HepG2 (cell line): ENCODE measurements around the gene EDAR. TPM values are rescaled to one million over a fixed set of nuclear protein-coding genes. Genes with fewer than 3 reads are reported as not detected.
A peak's percentile ranks its signal among the peaks of the same experiment; 100 is the strongest.

Experiments used
- CBX2 ChIP-seq, 2 experiments: fragments of 200-600 bp in 1 of 2; sonication (generic); formaldehyde crosslinking in 1 of 2; IDR thresholded peaks; 2 replicates each; pipeline versions ENCODE4 v1.7.0 to v1.8.1; 2018 to 2022; ENCODE audit warnings: low read depth in 2 of 2, low read length in 1 of 2, mild to moderate bottlenecking in 1 of 2, missing genetic modification reagents in 1 of 2
- KDM3A ChIP-seq: IDR thresholded peaks from 2 replicates; pipeline ENCODE4 v1.6.1; 2018; ENCODE audit warnings: low read depth, missing compliant biosample characterization
- LCORL ChIP-seq, 2 experiments: fragments of 450-650 bp in 1 of 2; sonication (generic) in 1 of 2; formaldehyde crosslinking in 1 of 2; IDR thresholded peaks; 2 replicates each; pipeline versions ENCODE4 v1.5.0 to v1.6.1; 2017 to 2020; ENCODE audit warnings: antibody characterized with exemption in 1 of 2, missing genetic modification reagents in 1 of 2
- MAFG ChIP-seq: sonication (generic); formaldehyde crosslinking; IDR thresholded peaks from 2 replicates; pipeline ENCODE4 v1.5.1; 2020; ENCODE audit warnings: mild to moderate bottlenecking, missing genetic modification reagents
- MAZ ChIP-seq, 2 experiments: sonication (generic) in 1 of 2; formaldehyde crosslinking in 1 of 2; IDR thresholded peaks; 2 replicates each; pipeline versions ENCODE4 v1.5.0 to v1.6.1; 2012 to 2020; ENCODE audit warnings: low read depth in 2 of 2, mild to moderate bottlenecking in 2 of 2, borderline replicate concordance in 1 of 2, improper control_type of control experiment in 1 of 2, low read length in 1 of 2, missing genetic modification reagents in 1 of 2, moderate library complexity in 1 of 2
- RARG ChIP-seq: sonication (generic); formaldehyde crosslinking; IDR thresholded peaks from 2 replicates; pipeline ENCODE4 v1.4.0; 2020; ENCODE audit warnings: low read depth, mild to moderate bottlenecking, missing genetic modification reagents
- TAF15 ChIP-seq: fragments of 200-400 bp; formaldehyde crosslinking; IDR thresholded peaks from one replicate; pipeline ENCODE4 v1.6.1; 2018; ENCODE audit warnings: mild to moderate bottlenecking, low read depth, low read length; ENCODE audit not compliant: poor library complexity, severe bottlenecking
- THYN1 ChIP-seq: sonication (generic); formaldehyde crosslinking; IDR thresholded peaks from 2 replicates; pipeline ENCODE4 v1.8.1; 2023; ENCODE audit warnings: low read depth, mild to moderate bottlenecking, moderate library complexity, missing genetic modification reagents, borderline replicate concordance
- TP53 ChIP-seq: sonication (generic); formaldehyde crosslinking; conservative IDR thresholded peaks from 2 replicates; pipeline ENCODE4 v1.4.0; 2020; ENCODE audit warnings: missing genetic modification reagents
- ZFP90 ChIP-seq: sonication (generic); formaldehyde crosslinking; IDR thresholded peaks from 2 replicates; pipeline ENCODE4 v1.8.0; 2022; ENCODE audit warnings: missing genetic modification reagents, mild to moderate bottlenecking, inconsistent platforms, borderline replicate concordance
- ZNF550 ChIP-seq: sonication (generic); formaldehyde crosslinking; IDR thresholded peaks from 2 replicates; pipeline ENCODE4 v1.4.0; 2020; ENCODE audit warnings: mild to moderate bottlenecking, missing genetic modification reagents, borderline replicate concordance
- ZNF629 ChIP-seq: sonication (generic); formaldehyde crosslinking; conservative IDR thresholded peaks from 2 replicates; pipeline ENCODE4 v1.5.0; 2020; ENCODE audit warnings: missing genetic modification reagents
- polyA plus RNA-seq, 8 experiments: library from polyadenylated mRNA; depleted of rRNA in 3 of 8; stranded (reverse) in 7 of 8; unstranded in 1 of 8; fragments of >200 nt; fragmentation: Illumina TruSeq in 4 of 8; extraction: Trizol in 4 of 8; gene quantifications; 2 replicates each; pipeline versions ENCODE4 v1.2.1 to v1.2.3, GENCODE V29; 2011 to 2016; ENCODE audit warnings: low read depth in 4 of 8, missing spikeins in 1 of 8, mixed read lengths in 1 of 8; ENCODE audit not compliant: insufficient read depth in 1 of 8
- total RNA-seq, 5 experiments: library from RNA; depleted of rRNA; stranded (reverse); fragments of >200 nt; fragmentation: Illumina TruSeq; extraction: Trizol; gene quantifications; 2 replicates each; pipeline ENCODE4 v1.2.3, GENCODE V29; 2016; ENCODE audit warnings: low read depth in 1 of 5
- TF ChIP-seq, protein P1 (sequence below): IDR thresholded peaks from 2 replicates; pipeline ENCODE4 v1.6.1; 2012; ENCODE audit warnings: low read length, improper control_type of control experiment
- TF ChIP-seq, protein P2 (sequence below): sonication (generic); formaldehyde crosslinking; IDR thresholded peaks from 2 replicates; pipeline ENCODE4 v1.5.0; 2020; ENCODE audit warnings: mild to moderate bottlenecking, missing genetic modification reagents, moderate library complexity
- TF ChIP-seq, protein P3 (sequence below): sonication (generic); formaldehyde crosslinking; IDR thresholded peaks from 2 replicates; pipeline ENCODE4 v1.5.1; 2020; ENCODE audit warnings: mild to moderate bottlenecking, missing genetic modification reagents, moderate library complexity
- TF ChIP-seq, protein P4 (sequence below): sonication (generic); formaldehyde crosslinking; IDR thresholded peaks from 2 replicates; pipeline ENCODE4 v1.5.0; 2020; ENCODE audit warnings: missing genetic modification reagents

Gene EDAR
- total and polyA plus RNA-seq, 2 of the 13 experiments (the other 11 are each of a cell fraction or from before 2014, with no cell fraction given), result not detected

DNA sequence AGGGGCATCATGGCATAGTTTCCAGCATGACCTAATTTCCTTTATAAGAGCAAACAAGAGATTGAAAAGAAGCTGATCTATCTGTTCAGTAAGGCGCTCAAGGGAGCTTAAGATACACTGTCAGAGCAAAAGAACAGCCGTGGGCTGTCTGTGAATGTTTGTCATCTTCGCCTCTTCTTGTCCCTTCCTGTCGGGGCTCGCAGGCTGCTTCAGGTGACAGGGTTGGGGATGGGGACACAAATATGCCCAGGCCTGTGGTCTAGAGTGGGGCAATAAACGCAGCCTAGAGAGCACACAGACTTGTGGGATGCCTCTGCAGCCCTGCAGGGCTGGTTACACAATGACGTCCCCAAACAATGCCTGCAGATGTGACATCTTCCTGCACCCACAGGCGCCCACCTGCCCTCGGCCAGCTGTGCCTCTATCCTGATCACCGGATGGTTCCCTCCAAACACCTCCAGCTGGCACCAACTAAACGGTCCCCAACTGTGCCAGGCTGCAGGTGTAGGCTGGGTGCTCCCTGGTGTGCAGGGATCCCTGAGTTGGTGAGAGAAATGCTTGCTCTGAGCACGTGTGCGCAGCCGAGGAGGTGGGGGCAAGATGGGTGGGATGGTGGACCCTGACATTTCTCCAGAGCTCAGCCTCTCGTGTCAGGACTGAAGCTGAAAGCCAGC is 72.8 kb downstream of the EDAR start (continued):
- TF ChIP-seq THYN1 (CRISPR knock-in tag) (no peak), ZNF629 (CRISPR knock-in tag) (no peak), ZFP90 (CRISPR knock-in tag) (no peak), MAZ (IDR thresholded peaks at IDR 0.05; ENCODE audit: borderline replicate concordance, low read depth, low read length) (no peak), MAZ (CRISPR knock-in tag; IDR thresholded peaks at IDR 0.05; ENCODE audit: low read depth) (0 out of 2 replicates have a peak, but pooled peaks have one; percentile 29), KDM3A (CRISPR knock-in tag) (no peak), TAF15 (no peak), ZNF550 (CRISPR knock-in tag) (no peak), TP53 (CRISPR knock-in tag) (no peak), CBX2 (IDR thresholded peaks at IDR 0.05; ENCODE audit: low read depth, low read length) (no peak), CBX2 (CRISPR knock-in tag; IDR thresholded peaks at IDR 0.05; ENCODE audit: low read depth) (no peak), RARG (CRISPR knock-in tag) (no peak), MAFG (CRISPR knock-in tag) (no peak), LCORL (IDR thresholded peaks at IDR 0.05) (no peak), LCORL (CRISPR knock-in tag; IDR thresholded peaks at IDR 0.05) (no peak)
- TF ChIP-seq, protein P1, sequence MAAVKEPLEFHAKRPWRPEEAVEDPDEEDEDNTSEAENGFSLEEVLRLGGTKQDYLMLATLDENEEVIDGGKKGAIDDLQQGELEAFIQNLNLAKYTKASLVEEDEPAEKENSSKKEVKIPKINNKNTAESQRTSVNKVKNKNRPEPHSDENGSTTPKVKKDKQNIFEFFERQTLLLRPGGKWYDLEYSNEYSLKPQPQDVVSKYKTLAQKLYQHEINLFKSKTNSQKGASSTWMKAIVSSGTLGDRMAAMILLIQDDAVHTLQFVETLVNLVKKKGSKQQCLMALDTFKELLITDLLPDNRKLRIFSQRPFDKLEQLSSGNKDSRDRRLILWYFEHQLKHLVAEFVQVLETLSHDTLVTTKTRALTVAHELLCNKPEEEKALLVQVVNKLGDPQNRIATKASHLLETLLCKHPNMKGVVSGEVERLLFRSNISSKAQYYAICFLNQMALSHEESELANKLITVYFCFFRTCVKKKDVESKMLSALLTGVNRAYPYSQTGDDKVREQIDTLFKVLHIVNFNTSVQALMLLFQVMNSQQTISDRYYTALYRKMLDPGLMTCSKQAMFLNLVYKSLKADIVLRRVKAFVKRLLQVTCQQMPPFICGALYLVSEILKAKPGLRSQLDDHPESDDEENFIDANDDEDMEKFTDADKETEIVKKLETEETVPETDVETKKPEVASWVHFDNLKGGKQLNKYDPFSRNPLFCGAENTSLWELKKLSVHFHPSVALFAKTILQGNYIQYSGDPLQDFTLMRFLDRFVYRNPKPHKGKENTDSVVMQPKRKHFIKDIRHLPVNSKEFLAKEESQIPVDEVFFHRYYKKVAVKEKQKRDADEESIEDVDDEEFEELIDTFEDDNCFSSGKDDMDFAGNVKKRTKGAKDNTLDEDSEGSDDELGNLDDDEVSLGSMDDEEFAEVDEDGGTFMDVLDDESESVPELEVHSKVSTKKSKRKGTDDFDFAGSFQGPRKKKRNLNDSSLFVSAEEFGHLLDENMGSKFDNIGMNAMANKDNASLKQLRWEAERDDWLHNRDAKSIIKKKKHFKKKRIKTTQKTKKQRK, result no peak
- TF ChIP-seq, protein P2, sequence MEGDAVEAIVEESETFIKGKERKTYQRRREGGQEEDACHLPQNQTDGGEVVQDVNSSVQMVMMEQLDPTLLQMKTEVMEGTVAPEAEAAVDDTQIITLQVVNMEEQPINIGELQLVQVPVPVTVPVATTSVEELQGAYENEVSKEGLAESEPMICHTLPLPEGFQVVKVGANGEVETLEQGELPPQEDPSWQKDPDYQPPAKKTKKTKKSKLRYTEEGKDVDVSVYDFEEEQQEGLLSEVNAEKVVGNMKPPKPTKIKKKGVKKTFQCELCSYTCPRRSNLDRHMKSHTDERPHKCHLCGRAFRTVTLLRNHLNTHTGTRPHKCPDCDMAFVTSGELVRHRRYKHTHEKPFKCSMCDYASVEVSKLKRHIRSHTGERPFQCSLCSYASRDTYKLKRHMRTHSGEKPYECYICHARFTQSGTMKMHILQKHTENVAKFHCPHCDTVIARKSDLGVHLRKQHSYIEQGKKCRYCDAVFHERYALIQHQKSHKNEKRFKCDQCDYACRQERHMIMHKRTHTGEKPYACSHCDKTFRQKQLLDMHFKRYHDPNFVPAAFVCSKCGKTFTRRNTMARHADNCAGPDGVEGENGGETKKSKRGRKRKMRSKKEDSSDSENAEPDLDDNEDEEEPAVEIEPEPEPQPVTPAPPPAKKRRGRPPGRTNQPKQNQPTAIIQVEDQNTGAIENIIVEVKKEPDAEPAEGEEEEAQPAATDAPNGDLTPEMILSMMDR (CRISPR knock-in tag), result no peak
- TF ChIP-seq, protein P3, sequence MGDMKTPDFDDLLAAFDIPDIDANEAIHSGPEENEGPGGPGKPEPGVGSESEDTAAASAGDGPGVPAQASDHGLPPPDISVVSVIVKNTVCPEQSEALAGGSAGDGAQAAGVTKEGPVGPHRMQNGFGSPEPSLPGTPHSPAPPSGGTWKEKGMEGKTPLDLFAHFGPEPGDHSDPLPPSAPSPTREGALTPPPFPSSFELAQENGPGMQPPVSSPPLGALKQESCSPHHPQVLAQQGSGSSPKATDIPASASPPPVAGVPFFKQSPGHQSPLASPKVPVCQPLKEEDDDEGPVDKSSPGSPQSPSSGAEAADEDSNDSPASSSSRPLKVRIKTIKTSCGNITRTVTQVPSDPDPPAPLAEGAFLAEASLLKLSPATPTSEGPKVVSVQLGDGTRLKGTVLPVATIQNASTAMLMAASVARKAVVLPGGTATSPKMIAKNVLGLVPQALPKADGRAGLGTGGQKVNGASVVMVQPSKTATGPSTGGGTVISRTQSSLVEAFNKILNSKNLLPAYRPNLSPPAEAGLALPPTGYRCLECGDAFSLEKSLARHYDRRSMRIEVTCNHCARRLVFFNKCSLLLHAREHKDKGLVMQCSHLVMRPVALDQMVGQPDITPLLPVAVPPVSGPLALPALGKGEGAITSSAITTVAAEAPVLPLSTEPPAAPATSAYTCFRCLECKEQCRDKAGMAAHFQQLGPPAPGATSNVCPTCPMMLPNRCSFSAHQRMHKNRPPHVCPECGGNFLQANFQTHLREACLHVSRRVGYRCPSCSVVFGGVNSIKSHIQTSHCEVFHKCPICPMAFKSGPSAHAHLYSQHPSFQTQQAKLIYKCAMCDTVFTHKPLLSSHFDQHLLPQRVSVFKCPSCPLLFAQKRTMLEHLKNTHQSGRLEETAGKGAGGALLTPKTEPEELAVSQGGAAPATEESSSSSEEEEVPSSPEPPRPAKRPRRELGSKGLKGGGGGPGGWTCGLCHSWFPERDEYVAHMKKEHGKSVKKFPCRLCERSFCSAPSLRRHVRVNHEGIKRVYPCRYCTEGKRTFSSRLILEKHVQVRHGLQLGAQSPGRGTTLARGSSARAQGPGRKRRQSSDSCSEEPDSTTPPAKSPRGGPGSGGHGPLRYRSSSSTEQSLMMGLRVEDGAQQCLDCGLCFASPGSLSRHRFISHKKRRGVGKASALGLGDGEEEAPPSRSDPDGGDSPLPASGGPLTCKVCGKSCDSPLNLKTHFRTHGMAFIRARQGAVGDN (CRISPR knock-in tag), result peak; percentile 28; the same call in 1 of the 2 replicates
- TF ChIP-seq, protein P4, sequence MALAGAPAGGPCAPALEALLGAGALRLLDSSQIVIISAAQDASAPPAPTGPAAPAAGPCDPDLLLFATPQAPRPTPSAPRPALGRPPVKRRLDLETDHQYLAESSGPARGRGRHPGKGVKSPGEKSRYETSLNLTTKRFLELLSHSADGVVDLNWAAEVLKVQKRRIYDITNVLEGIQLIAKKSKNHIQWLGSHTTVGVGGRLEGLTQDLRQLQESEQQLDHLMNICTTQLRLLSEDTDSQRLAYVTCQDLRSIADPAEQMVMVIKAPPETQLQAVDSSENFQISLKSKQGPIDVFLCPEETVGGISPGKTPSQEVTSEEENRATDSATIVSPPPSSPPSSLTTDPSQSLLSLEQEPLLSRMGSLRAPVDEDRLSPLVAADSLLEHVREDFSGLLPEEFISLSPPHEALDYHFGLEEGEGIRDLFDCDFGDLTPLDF (CRISPR knock-in tag), result no peak
